Neutrophil (primary cell): ENCODE results near the gene MBTPS1.

ENCODE experiments used
- H3K27ac ChIP-seq: fragments of 200-600 bp; sonication (generic); 2 replicates; pipeline ENCODE4 v1.5.1; 2016; ENCODE audit warnings: mild to moderate bottlenecking, moderate library complexity
- H3K27me3 ChIP-seq: fragments of 200-600 bp; sonication (generic); 2 replicates; pipeline ENCODE4 v1.6.0; 2016; ENCODE audit warnings: mild to moderate bottlenecking
- H3K36me3 ChIP-seq: fragments of 200-600 bp; sonication (generic); 2 replicates; pipeline ENCODE4 v1.5.1; 2017
- H3K4me1 ChIP-seq, 2 experiments: fragments of 200-600 bp in 1 of 2; sonication (generic) in 1 of 2; 1 replicate in 1 of 2; 2 replicates in 1 of 2; pipeline versions ENCODE4 v1.5.1 to v1.6.1; 2013 to 2016; ENCODE audit warnings: low read depth in 1 of 2, low read length in 1 of 2, mild to moderate bottlenecking in 1 of 2, moderate library complexity in 1 of 2; ENCODE audit not compliant: control insufficient read depth in 1 of 2, insufficient read depth in 1 of 2
- H3K4me3 ChIP-seq, 2 experiments: fragments of 200-600 bp in 1 of 2; sonication (generic) in 1 of 2; 1 replicate in 1 of 2; 2 replicates in 1 of 2; pipeline ENCODE4 v1.5.1; 2013 to 2016; ENCODE audit warnings: low read depth in 1 of 2, low read length in 1 of 2, mild to moderate bottlenecking in 1 of 2, moderate library complexity in 1 of 2
- H3K9me3 ChIP-seq: fragments of 200-600 bp; sonication (generic); 2 replicates; pipeline ENCODE4 v1.5.1; 2016
- CTCF ChIP-seq: fragments of 200-600 bp; sonication (generic); IDR thresholded peaks from 2 replicates; pipeline ENCODE4 v1.5.1; 2016; ENCODE audit warnings: antibody characterized with exemption

The MBTPS1 gene

GRCh38 chr16:84015399-84015798 is 101.3 kb downstream of the MBTPS1 start:
- H3K27me3 ChIP-seq = peaks cover 52% of the 10 kb centered on the region
- H3K27ac ChIP-seq = no peak overlapping the region
- TF ChIP-seq CTCF = no peak
- H3K4me1 ChIP-seq = peaks cover 0 to 4% of the 10 kb centered on the region in 2 experiments
- no peak overlapping the region for H3K4me3 ChIP-seq
- no peaks in the 10 kb centered on the region for H3K9me3 ChIP-seq
- no peaks in the 10 kb centered on the region for H3K36me3 ChIP-seq

DNA sequence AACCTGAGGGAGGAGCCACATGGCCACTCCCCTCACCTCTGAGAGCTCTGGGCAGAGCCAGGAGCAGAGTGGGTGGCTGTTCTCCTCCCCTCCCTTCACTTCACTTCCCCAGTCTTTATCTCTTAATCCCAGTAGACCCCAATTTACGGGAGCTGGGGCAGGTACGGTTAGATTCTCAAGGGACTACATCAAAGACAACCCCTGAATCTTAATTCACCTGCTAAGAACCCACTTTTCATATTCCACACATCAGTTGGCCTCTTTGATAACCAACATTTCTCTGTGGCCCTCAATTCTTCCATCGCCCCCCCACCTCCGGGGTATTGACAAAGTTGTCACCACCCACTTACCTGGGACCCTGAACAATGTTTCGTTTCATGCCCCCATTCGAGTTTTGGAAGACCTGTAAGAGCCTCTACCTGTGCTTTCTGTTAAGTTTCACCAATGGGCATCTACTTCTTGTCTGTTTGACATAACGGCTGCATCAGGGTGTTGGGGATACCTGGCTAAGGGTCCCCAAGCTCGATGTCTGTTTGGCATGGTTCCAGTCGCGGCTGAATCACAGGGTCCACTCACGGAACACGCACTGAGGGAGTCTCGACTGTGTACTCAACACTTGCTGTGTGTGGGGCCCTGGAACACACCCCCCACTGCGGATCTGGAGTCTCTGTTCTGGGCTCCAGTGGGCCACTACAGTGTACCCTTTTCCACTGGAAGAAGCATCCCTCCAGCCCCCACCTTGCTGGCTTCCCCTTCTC is 102.0 kb downstream of the MBTPS1 start:
- Histone ChIP-seq H3K27me3 (peaks cover 46% of the 10 kb centered on the region), H3K9me3 (no peaks in the 10 kb centered on the region), H3K36me3 (no peaks in the 10 kb centered on the region), H3K4me3 (no peak overlapping the region), H3K4me1 (peaks cover 0 to 4% of the 10 kb centered on the region in 2 experiments), H3K27ac (peak overlapping the region; percentile 74)
- TF ChIP-seq CTCF = no peak

GRCh38 chr16:84013787-84014569 is 102.8 kb downstream of the MBTPS1 start:
- H3K27me3 ChIP-seq = peaks cover 47% of the 10 kb centered on the region

DNA sequence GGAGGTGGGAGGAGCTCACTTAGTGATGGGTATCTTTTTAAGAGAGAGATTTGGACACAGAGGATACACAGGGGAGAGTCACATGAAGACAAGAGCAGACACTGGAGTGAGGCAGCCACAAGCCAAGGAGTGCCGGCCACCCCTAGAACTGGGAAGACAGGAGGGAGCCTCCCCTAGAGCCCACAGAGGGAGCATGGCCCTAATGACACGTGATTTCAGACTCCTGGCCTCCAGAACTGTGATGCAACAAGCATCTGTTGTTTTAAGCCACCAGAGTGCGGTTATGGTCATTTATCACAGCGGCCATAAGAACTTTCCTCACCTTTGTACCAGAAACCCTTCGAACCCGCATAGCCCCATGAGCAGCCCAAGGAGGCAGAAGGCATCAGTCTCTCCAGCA is 107.5 kb downstream of the MBTPS1 start:
- no peaks in the 10 kb centered on the region for H3K9me3 ChIP-seq
- H3K36me3 ChIP-seq = no peaks in the 10 kb centered on the region
- peaks cover 53% of the 10 kb centered on the region for H3K27me3 ChIP-seq
- H3K27ac ChIP-seq = no peak overlapping the region
- H3K4me1 ChIP-seq = peaks cover 0 to 3% of the 10 kb centered on the region in 2 experiments
- H3K4me3 ChIP-seq = no peak overlapping the region
- TF ChIP-seq CTCF = no peak

More at GRCh38 chr16:84013787-84014569, 102.8 kb downstream of the MBTPS1 start:
- no peaks in the 10 kb centered on the region for H3K9me3 ChIP-seq
- H3K27ac ChIP-seq = peak overlapping the region; percentile 74
- no peak for TF ChIP-seq CTCF
- no peaks in the 10 kb centered on the region for H3K36me3 ChIP-seq
- peaks cover 0 to 4% of the 10 kb centered on the region in 2 experiments for H3K4me1 ChIP-seq
- no peak overlapping the region for H3K4me3 ChIP-seq

- Histone ChIP-seq H3K36me3 (no peaks in the 10 kb centered on the region), H3K27ac (no peak overlapping the region), H3K27me3 (peaks cover 67% of the 10 kb centered on the region), H3K4me3 (no peak overlapping the region), H3K9me3 (no peaks in the 10 kb centered on the region), H3K4me1 (no peaks in the 10 kb centered on the region)
- TF ChIP-seq CTCF = no peak
Observed at GRCh38 chr16:84007965-84008364, 108.8 kb downstream of the MBTPS1 start.
